ENCODE data around the gene CHRNA1. TPM values are rescaled to one million over a fixed set of nuclear protein-coding genes. Genes with fewer than 3 reads are reported as not detected.

CHRNA1 gene
- total RNA-seq, 4 donors from 2014 or later, result 84.6 to 306 (median 185) TPM

GRCh38 chr2:174796319-174796771 lies 32.1 kb upstream of the CHRNA1 start:
- in situ Hi-C loops (cut with MboI; ENCODE audit: low sequenced_read_pairs in 4 of 4) (no loop called here), intact Hi-C loops (cut with DNase I; ENCODE audit: low total_unique reads) (no loop called here)
- TF ChIP-seq CTCF (IDR thresholded peaks at IDR 0.05 in 4 of 5, conservative IDR thresholded peaks at IDR 0.05 in 1 of 5) (no peak), POLR2A (IDR thresholded peaks at IDR 0.05) (no peak)
- H3K27ac ChIP-seq, result no peak overlapping the region
- no peaks in the 10 kb centered on the region for H3K9me3 ChIP-seq
- H3K27me3 ChIP-seq, result no peaks in the 10 kb centered on the region
- H3K4me1 ChIP-seq, result no peaks in the 10 kb centered on the region
- ATAC-seq (no peak), DNase-seq (no peak)
- H3K4me3 ChIP-seq, result no peak overlapping the region
- H3K36me3 ChIP-seq, result no peaks in the 10 kb centered on the region

- no peaks in the 10 kb centered on the region for H3K4me1 ChIP-seq
- no peaks in the 10 kb centered on the region for H3K27me3 ChIP-seq
- H3K9me3 ChIP-seq, result no peaks in the 10 kb centered on the region
- H3K36me3 ChIP-seq, result no peaks in the 10 kb centered on the region
- no peak overlapping the region for H3K4me3 ChIP-seq
- in situ Hi-C loops (cut with MboI; ENCODE audit: low sequenced_read_pairs in 4 of 4), result no loop called here
- no peak for TF ChIP-seq CTCF (IDR thresholded peaks at IDR 0.05 in 4 of 5, conservative IDR thresholded peaks at IDR 0.05 in 1 of 5)
- no peak for TF ChIP-seq POLR2A (IDR thresholded peaks at IDR 0.05)
- intact Hi-C loops (cut with DNase I; ENCODE audit: low total_unique reads), result no loop called here
- ATAC-seq (no peak), DNase-seq (no peak)
- no peak overlapping the region for H3K27ac ChIP-seq
These were observed 30.6 kb upstream of the CHRNA1 start for GRCh38 chr2:174794851-174795374.

- Histone ChIP-seq H3K4me3 (no peak overlapping the region), H3K27me3 (no peaks in the 10 kb centered on the region), H3K4me1 (no peaks in the 10 kb centered on the region), H3K27ac (no peak overlapping the region), H3K9me3 (no peaks in the 10 kb centered on the region), H3K36me3 (no peaks in the 10 kb centered on the region)
- intact Hi-C loops (cut with DNase I; ENCODE audit: low total_unique reads), result no loop called here
- ATAC-seq (no peak), DNase-seq (no peak)
- TF ChIP-seq POLR2A (IDR thresholded peaks at IDR 0.05) (no peak), CTCF (IDR thresholded peaks at IDR 0.05 in 4 of 5, conservative IDR thresholded peaks at IDR 0.05 in 1 of 5) (no peak)
- in situ Hi-C loops (cut with MboI; ENCODE audit: low sequenced_read_pairs in 4 of 4), result no loop called here
These were observed 28.2 kb upstream of the CHRNA1 start for GRCh38 chr2:174792309-174793025.

GRCh38 chr2:174791746-174792280 lies 27.5 kb upstream of the CHRNA1 start:
- Histone ChIP-seq H3K4me3 (no peak overlapping the region), H3K9me3 (no peaks in the 10 kb centered on the region), H3K36me3 (no peaks in the 10 kb centered on the region), H3K27me3 (no peaks in the 10 kb centered on the region), H3K4me1 (no peaks in the 10 kb centered on the region), H3K27ac (no peak overlapping the region)
- intact Hi-C loops (cut with DNase I; ENCODE audit: low total_unique reads) (no loop called here), in situ Hi-C loops (cut with MboI; ENCODE audit: low sequenced_read_pairs in 4 of 4) (no loop called here)
- ATAC-seq (no peak), DNase-seq (no peak)
- TF ChIP-seq CTCF (IDR thresholded peaks at IDR 0.05 in 4 of 5, conservative IDR thresholded peaks at IDR 0.05 in 1 of 5) (no peak), POLR2A (IDR thresholded peaks at IDR 0.05) (no peak)

Measured in gastrocnemius medialis (tissue), 4 donors.